ENCODE measurements around the gene PMM1.

DNA sequence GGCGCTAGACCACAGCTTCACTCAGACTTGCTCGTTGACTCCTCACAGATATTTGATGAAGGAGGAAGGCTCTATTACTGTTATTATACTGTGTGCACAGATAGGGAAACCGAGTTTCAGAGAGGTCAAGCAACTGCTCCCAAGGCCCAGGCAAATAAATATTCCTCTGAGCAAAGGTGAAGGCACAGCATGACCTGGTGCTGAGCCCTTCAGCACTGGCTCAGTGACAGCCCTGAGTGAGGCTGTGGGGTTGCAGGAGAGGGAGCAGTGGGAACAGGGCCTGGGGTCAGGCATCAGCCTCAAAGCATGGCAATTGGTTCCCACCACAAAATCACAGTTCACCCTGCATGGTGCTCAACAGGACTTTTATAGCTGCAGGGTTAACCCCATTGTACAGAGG is 52.4 kb downstream of the PMM1 start:
- TF ChIP-seq, protein P1, sequence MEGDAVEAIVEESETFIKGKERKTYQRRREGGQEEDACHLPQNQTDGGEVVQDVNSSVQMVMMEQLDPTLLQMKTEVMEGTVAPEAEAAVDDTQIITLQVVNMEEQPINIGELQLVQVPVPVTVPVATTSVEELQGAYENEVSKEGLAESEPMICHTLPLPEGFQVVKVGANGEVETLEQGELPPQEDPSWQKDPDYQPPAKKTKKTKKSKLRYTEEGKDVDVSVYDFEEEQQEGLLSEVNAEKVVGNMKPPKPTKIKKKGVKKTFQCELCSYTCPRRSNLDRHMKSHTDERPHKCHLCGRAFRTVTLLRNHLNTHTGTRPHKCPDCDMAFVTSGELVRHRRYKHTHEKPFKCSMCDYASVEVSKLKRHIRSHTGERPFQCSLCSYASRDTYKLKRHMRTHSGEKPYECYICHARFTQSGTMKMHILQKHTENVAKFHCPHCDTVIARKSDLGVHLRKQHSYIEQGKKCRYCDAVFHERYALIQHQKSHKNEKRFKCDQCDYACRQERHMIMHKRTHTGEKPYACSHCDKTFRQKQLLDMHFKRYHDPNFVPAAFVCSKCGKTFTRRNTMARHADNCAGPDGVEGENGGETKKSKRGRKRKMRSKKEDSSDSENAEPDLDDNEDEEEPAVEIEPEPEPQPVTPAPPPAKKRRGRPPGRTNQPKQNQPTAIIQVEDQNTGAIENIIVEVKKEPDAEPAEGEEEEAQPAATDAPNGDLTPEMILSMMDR (IDR thresholded peaks at IDR 0.05; ENCODE audit: low read length): no peak
- TF ChIP-seq EZH2 (optimal IDR thresholded peaks at IDR 0.05; ENCODE audit: low read depth, low read length) (no peak), EZH2phosphoT487 (IDR thresholded peaks at IDR 0.05; ENCODE audit: low read length) (no peak)

Measured in MM.1S (cell line).